Astrocyte (in vitro differentiated cells and primary cell): ENCODE results near the gene HMGA1. TPM values are rescaled to one million over a fixed set of nuclear protein-coding genes. Genes with fewer than 3 reads are reported as not detected.

Experiments used
- DNase-seq: peaks from one replicate; pipeline ENCODE4 v3.0.0-alpha.2; 2010; ENCODE audit warnings: low read depth
- FAIRE-seq: peaks from 2 replicates; lab custom pipeline; 2011; peaks lifted over from hg19 to GRCh38; lab: Jason Lieb, UNC
- H2AFZ ChIP-seq: 2 replicates; pipeline ENCODE4 v1.6.0; 2012; ENCODE audit warnings: low read depth, low read length, inconsistent platforms
- H3K27ac ChIP-seq: 2 replicates; pipeline ENCODE4 v1.5.1; 2011; ENCODE audit warnings: low read depth, low read length, inconsistent platforms
- H3K27me3 ChIP-seq: 2 replicates; pipeline ENCODE4 v1.6.0; 2011; ENCODE audit warnings: low read length, inconsistent platforms; ENCODE audit not compliant: insufficient read depth
- H3K36me3 ChIP-seq: 2 replicates; pipeline ENCODE4 v1.5.1; 2011; ENCODE audit warnings: low read length, inconsistent platforms; ENCODE audit not compliant: insufficient read depth
- H3K4me1 ChIP-seq: 2 replicates; pipeline ENCODE4 v1.5.1; 2011; ENCODE audit warnings: low read length, inconsistent platforms; ENCODE audit not compliant: insufficient read depth
- H3K4me2 ChIP-seq: 2 replicates; pipeline ENCODE4 v1.6.0; 2012; ENCODE audit warnings: low read length, inconsistent platforms
- H3K4me3 ChIP-seq: 2 replicates; pipeline ENCODE4 v1.5.1; 2011; ENCODE audit warnings: low read depth, mild to moderate bottlenecking, low read length, inconsistent platforms; ENCODE audit not compliant: insufficient read depth
- H3K79me2 ChIP-seq: 2 replicates; pipeline ENCODE4 v1.6.0; 2012; ENCODE audit warnings: mild to moderate bottlenecking, low read length, inconsistent platforms; ENCODE audit not compliant: insufficient read depth
- H3K9ac ChIP-seq: 2 replicates; pipeline ENCODE4 v1.6.0; 2012; ENCODE audit warnings: mild to moderate bottlenecking, low read length, inconsistent platforms
- H3K9me3 ChIP-seq: 2 replicates; pipeline ENCODE4 v1.5.1; 2012; ENCODE audit warnings: low read depth, mild to moderate bottlenecking, low read length, inconsistent platforms; ENCODE audit not compliant: insufficient read depth
- H4K20me1 ChIP-seq: 2 replicates; pipeline ENCODE4 v1.6.0; 2012; ENCODE audit warnings: low read length, inconsistent platforms; ENCODE audit not compliant: insufficient read depth
- H3K27ac Mint-ChIP-seq: one replicate; pipeline ENCODE4 v1.8.0; 2021; ENCODE audit warnings: mild to moderate bottlenecking, mixed read lengths; ENCODE audit not compliant: unreplicated experiment
- H3K27me3 Mint-ChIP-seq: one replicate; pipeline ENCODE4 v1.8.0; 2021; ENCODE audit warnings: low read depth, mixed read lengths; ENCODE audit not compliant: unreplicated experiment
- H3K36me3 Mint-ChIP-seq: one replicate; pipeline ENCODE4 v1.8.0; 2021; ENCODE audit warnings: low read depth, mixed read lengths; ENCODE audit not compliant: unreplicated experiment
- H3K4me1 Mint-ChIP-seq: one replicate; pipeline ENCODE4 v1.8.0; 2021; ENCODE audit warnings: low read depth, mixed read lengths; ENCODE audit not compliant: unreplicated experiment
- H3K4me3 Mint-ChIP-seq: one replicate; pipeline ENCODE4 v1.8.0; 2021; ENCODE audit warnings: mild to moderate bottlenecking, moderate library complexity, mixed read lengths; ENCODE audit not compliant: unreplicated experiment
- H3K9me3 Mint-ChIP-seq: one replicate; pipeline ENCODE4 v1.8.0; 2021; ENCODE audit warnings: mild to moderate bottlenecking, mixed read lengths; ENCODE audit not compliant: unreplicated experiment
- EZH2 ChIP-seq: IDR thresholded peaks from 2 replicates; pipeline ENCODE4 v1.6.1; 2012; ENCODE audit warnings: mild to moderate bottlenecking, low read length, inconsistent platforms; ENCODE audit not compliant: insufficient read depth
- total RNA-seq: library from RNA; stranded (reverse); gene quantifications from 2 replicates; pipeline ENCODE4 v1.2.1, GENCODE V29; 2021
- TF ChIP-seq, protein P1 (sequence below): IDR thresholded peaks from 2 replicates; pipeline ENCODE4 v1.5.1; 2011; ENCODE audit warnings: low read depth, mild to moderate bottlenecking, inconsistent platforms, low read length, moderate library complexity; ENCODE audit not compliant: insufficient read depth

HMGA1 gene
- total RNA-seq, 1 donor from 2014 or later, result 199 TPM

DNA sequence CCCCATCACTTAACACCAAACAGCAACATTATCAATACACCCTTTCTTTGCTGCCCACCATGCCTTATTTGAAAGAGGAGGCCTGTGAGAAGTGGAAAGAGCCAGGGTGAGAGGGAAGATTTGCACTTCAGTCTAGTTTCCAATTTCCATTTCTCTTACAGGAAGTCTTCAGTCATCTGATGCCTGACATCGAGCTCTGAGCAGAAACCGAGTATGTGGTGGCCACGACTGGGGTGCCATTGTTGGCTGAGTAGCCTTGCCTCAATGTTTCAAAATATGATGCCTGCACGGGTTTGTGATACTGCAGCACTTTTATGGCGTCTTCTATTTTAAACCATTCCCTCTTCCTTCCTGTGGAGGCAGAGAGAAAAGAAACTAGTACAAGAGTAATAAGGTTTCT is 51.9 kb downstream of the HMGA1 start:
- Histone ChIP-seq H3K9me3 (no peaks in the 10 kb centered on the region), H3K79me2 (no peaks in the 10 kb centered on the region), H3K27ac (no peak overlapping the region), H3K4me2 (no peak overlapping the region), H3K4me3 (no peak overlapping the region), H2AFZ (no peak overlapping the region), H3K36me3 (peaks cover 14% of the 10 kb centered on the region), H3K4me1 (no peaks in the 10 kb centered on the region), H3K27me3 (no peaks in the 10 kb centered on the region), H4K20me1 (peaks cover 2% of the 10 kb centered on the region), H3K9ac (no peak overlapping the region)
- no peak overlapping the region for H3K4me3 Mint-ChIP-seq
- H3K9me3 Mint-ChIP-seq, result no peaks in the 10 kb centered on the region
- TF ChIP-seq, protein P1, sequence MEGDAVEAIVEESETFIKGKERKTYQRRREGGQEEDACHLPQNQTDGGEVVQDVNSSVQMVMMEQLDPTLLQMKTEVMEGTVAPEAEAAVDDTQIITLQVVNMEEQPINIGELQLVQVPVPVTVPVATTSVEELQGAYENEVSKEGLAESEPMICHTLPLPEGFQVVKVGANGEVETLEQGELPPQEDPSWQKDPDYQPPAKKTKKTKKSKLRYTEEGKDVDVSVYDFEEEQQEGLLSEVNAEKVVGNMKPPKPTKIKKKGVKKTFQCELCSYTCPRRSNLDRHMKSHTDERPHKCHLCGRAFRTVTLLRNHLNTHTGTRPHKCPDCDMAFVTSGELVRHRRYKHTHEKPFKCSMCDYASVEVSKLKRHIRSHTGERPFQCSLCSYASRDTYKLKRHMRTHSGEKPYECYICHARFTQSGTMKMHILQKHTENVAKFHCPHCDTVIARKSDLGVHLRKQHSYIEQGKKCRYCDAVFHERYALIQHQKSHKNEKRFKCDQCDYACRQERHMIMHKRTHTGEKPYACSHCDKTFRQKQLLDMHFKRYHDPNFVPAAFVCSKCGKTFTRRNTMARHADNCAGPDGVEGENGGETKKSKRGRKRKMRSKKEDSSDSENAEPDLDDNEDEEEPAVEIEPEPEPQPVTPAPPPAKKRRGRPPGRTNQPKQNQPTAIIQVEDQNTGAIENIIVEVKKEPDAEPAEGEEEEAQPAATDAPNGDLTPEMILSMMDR, result no peak
- TF ChIP-seq EZH2, result no peak
- H3K27ac Mint-ChIP-seq, result no peak overlapping the region
- peaks cover 17% of the 10 kb centered on the region for H3K4me1 Mint-ChIP-seq
- DNase-seq (no peak), FAIRE-seq (no peak)
- peaks cover 17% of the 10 kb centered on the region for H3K36me3 Mint-ChIP-seq
- no peaks in the 10 kb centered on the region for H3K27me3 Mint-ChIP-seq

DNA sequence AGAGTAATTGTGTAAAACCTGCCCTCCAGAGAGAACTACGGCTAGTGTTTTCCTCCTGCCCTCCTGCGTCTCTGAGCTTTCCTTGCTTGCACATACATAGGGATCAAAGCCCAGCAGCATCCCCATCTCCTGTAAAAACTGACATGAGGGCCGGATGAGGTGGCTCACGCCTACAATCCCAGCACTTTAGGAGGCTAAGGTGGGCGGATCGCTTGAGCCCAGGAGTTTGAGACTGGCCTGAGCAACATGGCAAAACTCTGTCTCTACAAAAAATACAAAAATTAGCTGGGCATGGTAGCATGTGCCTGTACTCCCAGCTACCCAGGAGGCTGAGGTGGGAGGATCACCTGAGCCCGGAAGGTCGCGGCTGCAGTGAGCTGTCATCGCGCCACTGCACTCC is 52.5 kb downstream of the HMGA1 start:
- Histone ChIP-seq H2AFZ (no peak overlapping the region), H3K4me2 (no peak overlapping the region), H3K27ac (no peak overlapping the region), H3K79me2 (no peaks in the 10 kb centered on the region), H3K9ac (no peak overlapping the region), H3K27me3 (no peaks in the 10 kb centered on the region), H3K36me3 (peaks cover 14% of the 10 kb centered on the region), H3K9me3 (no peaks in the 10 kb centered on the region), H4K20me1 (peaks cover 2% of the 10 kb centered on the region), H3K4me3 (no peak overlapping the region), H3K4me1 (no peaks in the 10 kb centered on the region)
- no peaks in the 10 kb centered on the region for H3K9me3 Mint-ChIP-seq
- FAIRE-seq, result no peak
- peaks cover 16% of the 10 kb centered on the region for H3K4me1 Mint-ChIP-seq
- DNase-seq, result no peak
- no peak overlapping the region for H3K4me3 Mint-ChIP-seq
- no peak overlapping the region for H3K27ac Mint-ChIP-seq
- H3K27me3 Mint-ChIP-seq, result no peaks in the 10 kb centered on the region
- H3K36me3 Mint-ChIP-seq, result peaks cover 17% of the 10 kb centered on the region
- TF ChIP-seq EZH2, result no peak
- TF ChIP-seq, protein P1, result no peak

DNA sequence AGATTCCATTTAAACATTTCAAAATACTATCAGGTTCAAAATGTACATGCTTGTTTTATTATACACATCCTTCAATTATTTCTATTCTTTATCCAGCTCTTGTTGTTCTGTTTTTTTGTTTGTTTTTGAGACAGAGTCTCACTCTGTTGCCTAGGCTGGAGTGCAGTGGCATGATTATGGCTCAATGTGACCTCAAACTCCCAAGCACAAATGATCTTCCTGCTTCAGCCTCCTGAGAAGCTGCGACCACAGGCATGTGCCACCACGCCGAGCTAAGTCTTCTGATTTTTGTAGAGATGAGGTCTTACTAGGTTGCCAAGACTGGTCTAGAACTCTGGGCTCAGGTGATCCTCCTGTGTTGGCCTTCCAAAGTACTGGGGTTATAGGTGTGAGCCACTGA is 56.3 kb downstream of the HMGA1 start:
- Histone ChIP-seq H4K20me1 (peaks cover 4% of the 10 kb centered on the region), H3K9ac (no peak overlapping the region), H3K9me3 (no peaks in the 10 kb centered on the region), H3K36me3 (peaks cover 7% of the 10 kb centered on the region), H3K4me3 (no peak overlapping the region), H2AFZ (no peak overlapping the region), H3K27ac (no peak overlapping the region), H3K27me3 (no peaks in the 10 kb centered on the region), H3K4me1 (no peaks in the 10 kb centered on the region), H3K79me2 (peaks cover 7% of the 10 kb centered on the region), H3K4me2 (no peak overlapping the region)
- Mint-ChIP-seq H3K4me3 (no peak overlapping the region), H3K4me1 (peaks cover 7% of the 10 kb centered on the region), H3K27me3 (no peaks in the 10 kb centered on the region), H3K9me3 (no peaks in the 10 kb centered on the region), H3K27ac (no peak overlapping the region), H3K36me3 (peaks cover 6% of the 10 kb centered on the region)
- no peak for DNase-seq
- TF ChIP-seq, protein P1, result no peak
- TF ChIP-seq EZH2, result no peak
- no peak for FAIRE-seq
